DMS 273 treated with DMSO at 0.1 percent for 48 hours (cell line): ENCODE data around the gene GPR153.
"Not testable (repeated sequence)": the region's sequence is repeated elsewhere in the genome, so short reads cannot be mapped to it uniquely, and the experiment has no call there.

Experiments
- DNase-seq: peaks from one replicate; lab custom pipeline; 2025; lab: John Stamatoyannopoulos, UW

Gene GPR153

DNA sequence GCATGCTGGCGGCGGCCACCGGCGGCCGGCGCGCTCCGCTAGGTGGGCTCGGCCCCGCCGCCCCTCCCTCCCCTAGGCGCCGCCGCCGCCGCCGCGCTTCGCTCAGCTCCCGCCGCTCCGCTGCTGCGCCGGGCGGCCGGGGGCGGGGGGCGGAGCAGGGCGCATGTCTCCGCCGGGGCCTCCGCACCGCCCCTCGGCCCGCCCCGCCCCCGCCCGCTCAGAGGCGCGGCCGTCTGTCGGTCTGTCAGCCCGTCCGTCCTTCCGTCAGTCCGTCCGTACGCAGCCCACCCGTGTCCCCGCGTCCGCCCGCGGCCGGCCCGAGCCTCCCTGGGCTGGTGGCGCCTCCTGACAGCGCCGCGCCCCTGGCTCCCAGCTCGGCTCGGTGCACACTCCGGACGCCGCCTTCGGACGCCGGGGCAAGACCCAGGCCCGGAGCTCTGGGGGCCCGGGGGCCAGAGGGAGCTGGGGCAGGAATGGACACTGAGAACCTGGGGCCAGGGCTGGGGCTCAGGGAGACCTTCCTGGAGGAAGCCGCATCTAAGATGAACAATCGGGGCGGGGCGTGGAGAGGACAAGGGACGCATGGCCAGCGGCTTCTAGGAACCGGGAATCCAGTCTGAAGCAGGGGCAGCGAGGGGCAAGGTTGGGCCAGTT, at the start of gene GPR153:
Gene GPR153, minus strand, starts transcription at position 138 of the 654 bp plus-strand sequence. CDS start 6,193 bp downstream, outside the sequence.
- DNase-seq = no peak

DNA sequence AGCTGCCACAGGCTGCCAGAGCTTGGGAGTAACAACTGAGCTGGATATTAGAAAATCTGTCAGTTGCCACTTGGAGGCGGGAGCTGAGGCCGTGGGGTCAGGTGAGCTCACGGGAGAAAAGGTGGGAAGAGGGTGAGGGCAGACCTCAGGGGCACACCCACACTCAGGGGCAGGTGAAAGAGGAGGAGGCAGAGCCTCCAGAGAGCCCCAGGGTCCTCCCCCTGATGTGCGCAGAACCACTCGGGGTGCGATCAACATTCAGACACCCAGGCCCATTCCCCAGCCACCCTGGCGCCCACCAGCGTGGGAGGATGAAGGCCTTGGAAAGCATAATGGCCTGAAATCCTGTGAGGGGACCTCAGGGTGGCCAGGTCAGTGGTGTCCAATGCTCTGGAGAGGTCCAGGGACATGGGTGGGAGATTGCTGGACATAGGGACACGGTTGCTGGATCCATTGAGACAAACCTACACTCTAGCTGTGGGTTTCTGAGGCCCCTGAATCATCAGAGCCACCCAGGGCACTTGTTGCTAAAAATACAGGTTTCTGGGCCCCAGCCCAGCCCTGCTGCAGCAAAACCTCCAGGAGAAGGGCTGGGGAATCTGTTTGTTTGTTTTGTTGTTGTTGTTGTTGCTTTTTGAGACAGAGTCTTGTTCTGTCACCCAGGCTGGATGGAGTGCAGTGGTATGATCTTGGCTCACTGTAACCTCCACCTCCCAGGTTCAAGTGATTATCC, 49.4 kb upstream of the GPR153 start:
- no peak for DNase-seq

DNA sequence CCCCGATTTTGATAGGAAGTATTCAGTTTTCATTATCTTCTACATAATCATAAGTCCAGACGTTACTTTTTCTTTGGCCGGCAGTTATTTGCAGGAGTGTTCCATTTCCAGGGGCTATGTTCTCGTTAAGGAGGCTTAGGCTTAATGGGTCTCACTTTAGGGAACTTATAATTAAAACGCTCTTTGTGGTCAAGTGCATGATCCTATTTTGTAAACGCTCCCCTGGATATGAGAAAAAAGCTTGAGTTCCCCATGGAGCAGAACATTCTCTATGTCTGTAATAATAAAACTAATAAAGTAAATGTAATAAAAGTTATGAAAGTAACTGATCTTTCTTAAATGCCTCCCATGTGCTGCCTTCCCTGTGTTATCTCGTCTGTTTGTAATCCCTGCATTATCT, 48.7 kb upstream of the GPR153 start:
- no peak for DNase-seq

DNA sequence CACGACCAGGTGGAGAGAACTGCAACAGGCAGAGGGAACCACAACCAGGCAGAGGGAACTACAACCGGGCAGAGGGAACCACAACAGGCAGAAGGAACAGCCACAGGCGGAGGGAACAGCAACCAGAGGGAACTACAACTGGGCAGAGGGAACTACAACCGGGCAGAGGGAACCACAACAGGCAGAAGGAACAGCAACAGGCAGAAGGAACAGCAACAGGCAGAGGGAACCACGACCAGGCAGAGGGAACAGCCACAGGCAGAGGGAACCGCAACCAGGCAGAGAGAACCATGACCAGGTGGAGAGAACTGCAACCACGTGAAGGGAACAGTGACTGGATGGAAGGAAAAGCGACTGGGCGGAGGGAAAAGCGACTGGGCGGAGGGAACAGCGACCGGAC, 47.6 kb upstream of the GPR153 start:
- no peak for DNase-seq

DNA sequence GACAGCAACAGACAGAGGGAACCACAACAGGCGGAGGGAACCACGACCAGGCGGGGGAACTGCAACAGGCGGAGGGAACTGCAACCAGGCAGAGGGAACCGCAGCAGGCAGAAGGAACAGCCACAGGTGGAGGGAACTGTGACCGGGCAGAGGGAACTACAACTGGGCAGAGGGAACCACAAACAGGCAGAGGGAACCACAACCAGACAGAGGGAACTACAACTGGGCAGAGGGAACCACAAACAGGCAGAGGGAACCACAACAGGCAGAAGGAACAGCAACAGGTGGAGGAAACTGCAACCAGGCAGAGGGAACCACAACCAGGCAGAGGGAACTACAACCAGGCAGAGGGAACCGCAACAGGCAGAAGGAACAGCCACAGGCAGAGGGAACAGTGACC, 46.8 kb upstream of the GPR153 start:
- not testable (repeated sequence) for DNase-seq

DNA sequence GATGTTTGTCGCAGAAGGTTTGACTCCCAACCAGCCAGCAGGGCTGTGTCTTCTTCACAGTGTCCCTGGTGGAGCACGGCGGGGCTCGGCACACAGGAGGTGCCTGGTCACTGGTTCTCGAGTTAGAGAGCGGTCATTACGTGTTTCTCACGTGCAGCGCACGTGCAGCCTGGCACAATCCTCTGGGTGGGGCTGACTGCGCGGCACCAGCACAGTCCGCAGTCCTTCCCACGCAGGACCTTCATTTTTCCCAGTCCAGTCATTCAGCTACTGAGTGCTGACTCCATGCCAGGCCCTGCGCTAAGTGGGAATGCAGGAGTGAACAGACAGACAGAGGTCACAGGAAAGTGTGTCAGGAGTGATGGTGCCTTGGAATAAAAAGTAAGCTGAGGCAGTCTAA, 46.2 kb upstream of the GPR153 start:
- DNase-seq = no peak

DNA sequence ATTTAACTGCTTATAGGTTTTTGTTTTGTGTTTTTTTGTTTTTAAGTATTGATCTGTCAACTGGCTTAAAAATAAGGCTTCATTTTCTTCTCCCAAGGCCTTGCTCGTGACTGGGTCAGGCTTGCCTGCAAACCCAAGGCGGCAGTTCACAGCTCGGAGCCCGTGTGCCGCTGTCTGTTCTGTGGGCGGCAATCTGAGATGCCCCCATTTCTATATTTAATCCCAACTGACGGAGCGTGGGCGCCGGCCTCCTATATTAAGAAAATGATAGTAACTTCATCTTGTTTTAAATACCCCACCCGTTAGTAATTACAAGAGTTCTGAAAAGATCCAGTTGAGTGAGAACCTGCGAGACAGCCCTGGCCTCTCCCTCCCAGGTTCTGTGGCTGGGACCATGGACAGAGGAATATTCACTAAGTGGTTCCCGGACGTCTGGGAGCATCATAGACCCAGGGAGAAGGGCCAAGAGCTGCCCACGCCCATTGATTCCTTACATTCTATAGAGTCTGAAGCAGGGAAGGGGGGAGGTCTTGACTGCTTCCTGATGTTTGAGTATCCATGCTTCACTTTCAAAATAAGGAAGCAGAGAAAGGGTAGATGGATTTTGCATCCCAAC, 42.6 kb upstream of the GPR153 start:
- no peak for DNase-seq

DNA sequence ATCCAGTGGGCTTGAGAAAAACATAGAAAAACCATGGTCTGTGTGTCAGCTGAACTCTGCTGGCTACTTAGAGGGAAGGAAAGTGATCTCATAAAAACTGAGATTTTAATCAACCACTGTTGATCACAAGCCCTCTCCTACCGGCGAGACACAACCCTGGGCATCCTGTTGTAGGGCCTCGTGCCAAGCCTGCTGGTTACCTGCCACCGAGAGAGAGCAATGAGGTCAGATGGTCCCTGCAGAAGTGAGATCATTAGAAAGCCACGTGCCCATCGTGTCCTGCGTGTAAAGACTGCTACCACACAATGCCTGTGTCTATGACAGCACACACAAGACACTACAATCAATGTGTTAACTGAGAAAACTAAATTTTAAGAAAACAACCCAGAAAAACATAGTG, 41.7 kb upstream of the GPR153 start:
- DNase-seq = no peak

DNA sequence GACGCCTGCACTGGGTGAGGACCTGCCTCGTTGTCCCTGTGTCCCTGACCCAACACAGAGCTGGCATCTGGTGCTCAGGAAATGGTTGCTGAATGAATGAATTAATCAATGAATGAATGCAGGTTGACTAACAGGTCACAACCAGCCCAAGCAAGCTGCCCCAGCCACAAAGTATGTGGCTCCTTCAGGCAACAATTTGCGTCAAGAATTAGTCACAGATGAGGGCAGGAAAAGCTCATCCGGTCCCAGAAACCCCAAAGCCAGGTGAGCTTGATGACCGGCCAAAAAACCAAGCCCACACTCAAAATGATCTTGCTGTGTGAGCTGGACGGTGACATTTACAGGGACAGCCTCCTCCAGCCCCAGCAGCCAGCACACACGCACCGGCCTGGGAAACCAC, 40.6 kb upstream of the GPR153 start:
- DNase-seq = no peak

DNA sequence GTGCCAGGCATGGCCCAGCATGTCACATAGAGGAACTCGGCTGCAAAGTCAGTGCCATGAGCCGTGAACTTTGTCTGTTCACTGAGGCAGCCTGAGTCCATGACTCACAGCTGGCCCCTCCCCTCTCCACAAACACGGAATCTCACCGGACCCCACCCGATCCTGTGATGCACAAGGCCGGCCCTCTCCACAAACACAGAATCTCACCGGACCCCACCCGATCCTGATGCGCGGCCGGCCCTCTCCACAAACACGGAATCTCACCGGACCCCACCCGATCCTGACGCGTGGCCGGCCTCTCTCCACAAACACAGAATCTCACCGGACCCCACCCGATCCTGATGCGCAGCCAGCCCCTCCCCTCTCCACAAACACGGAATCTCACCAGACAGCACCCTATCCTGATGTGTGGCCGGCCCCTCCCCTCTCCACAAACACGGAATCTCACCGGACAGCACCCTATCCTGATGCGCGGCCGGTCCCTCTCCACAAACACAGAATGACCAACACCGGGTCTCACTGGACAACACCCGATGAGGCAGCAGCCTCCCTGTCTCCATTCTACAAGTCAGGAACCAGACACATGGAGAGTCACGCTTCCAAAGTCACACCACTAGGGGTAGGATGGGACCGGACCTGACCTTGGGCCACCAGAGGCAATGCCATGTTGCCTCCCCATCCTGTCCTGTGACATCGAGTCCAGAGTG, 39.6 kb upstream of the GPR153 start:
- no peak for DNase-seq

DNA sequence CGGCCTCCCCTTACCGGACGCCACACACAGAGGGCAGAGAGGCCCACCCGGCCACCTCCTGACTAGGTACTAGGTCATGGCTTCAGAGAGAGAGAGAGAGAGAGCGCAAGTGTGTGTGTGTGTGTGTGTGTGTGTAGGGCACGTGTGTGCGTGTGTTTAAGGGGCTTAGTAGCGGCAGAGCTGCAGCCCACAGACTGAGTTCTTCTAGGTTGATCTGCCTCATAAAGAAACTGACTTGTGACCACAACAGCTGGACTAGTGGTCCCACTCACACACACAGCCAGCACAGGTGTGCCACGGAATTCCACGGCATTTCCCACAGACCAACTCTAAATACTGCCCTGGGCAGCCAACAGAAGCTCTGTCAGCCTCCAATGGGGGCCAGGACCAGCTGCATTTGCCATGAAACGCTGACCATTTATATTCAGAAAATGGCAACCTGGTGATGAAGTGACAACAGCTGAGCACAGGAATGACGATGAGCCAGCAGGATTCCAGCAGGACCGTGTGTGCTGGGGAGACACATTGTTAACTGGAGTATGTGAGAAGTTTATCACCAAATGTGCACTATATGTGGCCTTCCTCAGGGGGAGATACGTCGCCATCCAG, 38.8 kb upstream of the GPR153 start:
- no peak for DNase-seq

DNA sequence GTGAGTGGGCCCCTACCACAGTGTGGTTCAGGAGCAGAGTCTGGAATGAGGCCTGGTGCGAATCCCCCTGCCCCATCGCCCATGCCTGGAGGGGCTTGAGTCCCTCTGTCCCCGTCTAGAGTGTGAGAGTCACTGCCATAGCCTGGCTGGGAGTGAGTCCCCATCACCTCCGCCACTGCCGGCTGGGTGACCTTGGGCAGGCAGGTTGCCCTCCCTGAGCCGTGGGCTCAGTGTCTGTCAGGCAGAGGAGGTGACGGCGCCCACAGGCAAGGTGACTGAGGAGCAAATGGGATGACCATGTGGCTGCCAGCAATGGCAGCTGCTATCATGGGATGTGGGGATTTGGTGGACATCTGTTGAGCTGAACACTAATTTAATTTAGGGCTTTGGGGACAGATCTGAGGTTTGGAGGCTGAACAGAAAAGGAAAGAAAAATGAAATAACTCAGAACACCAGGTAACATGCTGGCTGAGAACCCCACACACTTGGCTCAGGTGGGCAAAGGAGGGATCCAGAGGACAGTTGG, 38.1 kb upstream of the GPR153 start:
- DNase-seq = no peak

DNA sequence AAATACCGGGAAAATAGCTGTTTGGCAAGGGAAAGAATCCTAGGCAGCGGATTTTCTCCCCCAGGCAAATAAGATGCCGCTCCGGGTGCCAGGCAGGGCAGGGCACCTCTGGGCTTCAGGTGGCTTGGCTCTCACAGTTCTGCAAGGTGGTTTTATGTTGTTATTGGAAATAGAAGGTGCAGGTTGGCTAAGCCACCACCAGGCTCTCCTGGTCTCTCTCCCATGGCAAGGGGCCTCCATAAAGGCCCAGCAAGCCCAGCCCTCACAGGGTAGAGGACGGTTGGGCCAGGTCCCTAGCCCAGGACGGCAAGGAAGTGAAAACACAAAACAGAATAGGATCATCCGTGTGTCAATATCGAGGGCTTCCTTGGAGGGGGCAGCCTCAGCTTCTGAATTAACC, 37.6 kb upstream of the GPR153 start:
- no peak for DNase-seq

DNA sequence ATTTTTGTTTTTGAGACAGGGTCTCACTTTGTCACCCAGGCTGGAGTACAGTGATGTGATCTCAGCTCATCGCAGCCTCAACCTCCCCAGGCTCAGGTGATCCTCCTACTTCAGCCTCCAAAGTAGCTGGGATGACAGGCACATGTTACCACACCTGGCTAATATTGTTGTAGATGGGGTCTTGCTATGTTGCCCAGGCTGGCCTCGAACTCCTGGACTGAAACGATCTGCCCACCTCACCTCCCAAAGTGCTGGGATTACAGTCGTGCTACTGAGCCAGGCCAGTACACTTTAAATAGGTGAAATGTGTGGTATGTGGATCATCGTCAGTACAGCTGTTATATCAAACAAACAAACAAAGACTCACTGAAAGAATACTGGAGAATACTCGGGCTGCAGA, 35.0 kb upstream of the GPR153 start:
- no peak for DNase-seq

DNA sequence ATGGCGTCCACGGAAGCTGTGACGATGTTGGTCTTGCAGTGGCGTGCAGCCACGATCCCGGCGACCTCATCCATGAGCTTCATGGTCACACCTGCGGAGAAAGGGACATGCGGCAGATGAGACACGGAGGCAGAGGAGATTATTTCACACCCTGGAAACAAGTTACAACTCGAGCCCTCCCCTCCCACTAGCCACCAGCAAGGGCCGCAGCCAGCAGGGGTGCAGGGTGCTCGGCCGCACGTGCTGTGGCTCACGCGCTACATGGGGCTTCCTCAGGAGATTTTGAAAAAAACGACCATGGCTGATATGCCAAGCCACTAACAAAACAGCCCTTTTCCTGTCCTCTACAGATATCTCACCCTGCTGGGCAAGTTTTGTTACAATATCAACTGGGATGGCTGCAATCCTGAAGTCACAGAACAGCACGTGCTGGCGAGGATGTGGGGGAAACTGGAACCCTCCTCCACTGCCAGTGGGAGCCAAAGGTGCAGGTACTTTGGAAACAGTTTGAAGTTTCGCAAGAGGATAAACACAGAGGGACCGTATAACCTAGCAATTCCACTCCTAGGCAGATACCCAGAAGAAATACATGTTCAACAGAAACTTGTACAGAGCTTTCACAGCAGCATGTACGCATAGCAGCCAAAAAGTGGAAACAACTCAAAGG, 34.1 kb upstream of the GPR153 start:
- no peak for DNase-seq

DNA sequence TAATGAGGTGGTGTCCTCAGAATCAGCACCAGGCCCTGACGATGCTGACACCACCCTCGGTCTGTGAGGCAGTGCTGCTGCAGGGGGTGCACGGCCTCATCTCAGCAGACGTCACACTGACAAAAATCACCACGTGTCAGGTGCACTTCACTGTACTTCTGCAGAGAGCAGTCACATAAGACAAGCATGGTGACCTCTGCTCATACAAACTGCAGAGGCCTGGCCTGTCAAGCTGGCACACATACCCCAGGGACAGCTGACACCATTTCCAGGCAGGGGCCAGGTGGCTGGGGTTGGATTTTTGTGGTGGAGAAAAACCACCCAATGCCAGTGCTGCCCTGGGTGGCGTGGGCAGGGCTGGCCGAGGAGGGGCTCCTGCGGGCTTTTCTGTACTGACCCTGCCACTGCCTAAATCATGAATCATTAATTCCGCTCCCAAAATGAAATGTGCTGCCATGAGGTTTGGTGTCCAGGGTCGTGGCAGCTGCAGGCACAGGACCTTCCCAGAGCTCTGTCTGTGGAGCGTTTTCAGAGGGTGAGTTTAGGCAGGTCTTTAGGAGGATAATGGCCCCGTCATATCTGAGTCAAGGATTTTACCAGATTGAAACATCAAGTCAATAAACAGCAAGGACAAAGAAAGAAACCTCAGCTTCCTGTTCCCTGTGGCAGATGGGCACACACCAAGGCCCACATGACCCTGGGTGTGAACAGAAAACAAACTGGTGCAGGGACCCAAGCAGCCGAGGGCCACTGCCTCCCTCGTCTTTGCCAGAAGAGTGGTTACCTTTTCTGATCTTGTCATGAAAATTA, 33.4 kb upstream of the GPR153 start:
- DNase-seq = no peak

DNA sequence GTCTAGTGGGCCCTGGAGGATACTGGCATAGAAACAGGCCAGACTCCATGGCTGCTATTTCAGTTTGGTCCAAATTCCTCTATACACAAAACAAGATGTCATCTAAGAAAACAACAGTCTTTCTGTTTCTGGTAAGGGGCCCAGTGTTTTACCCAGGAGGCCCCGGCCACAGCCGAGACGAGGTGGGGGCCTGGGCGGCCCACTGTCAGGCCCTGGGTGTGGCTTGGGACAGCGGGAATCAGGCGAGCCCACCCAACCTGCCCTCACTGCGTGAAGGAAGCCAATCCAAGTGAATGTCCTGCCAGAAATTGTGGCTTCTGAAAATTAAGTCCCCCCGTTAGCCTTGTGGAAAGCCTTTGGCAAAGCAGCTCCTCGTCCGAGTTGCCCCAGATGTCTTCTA, 31.2 kb upstream of the GPR153 start:
- no peak for DNase-seq

DNA sequence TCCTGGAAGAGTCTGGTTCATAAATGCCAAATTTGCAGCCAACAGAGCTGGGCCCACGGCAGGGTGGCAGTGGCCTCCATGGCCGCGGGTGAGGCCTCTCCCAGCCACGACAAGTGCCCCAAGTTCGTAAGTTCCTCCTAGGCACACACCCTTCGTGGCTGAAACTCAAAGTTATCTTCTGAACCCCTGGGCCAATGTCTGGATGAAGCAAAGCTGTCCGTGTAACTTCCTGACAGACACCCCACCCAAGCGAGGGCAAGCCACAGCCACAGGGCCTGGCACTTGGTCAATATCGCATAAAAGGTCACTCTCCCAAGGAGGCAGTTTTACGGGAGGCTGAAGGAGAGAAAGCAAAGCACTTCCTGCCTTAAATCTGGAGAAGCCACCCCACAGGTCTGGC, 27.8 kb upstream of the GPR153 start:
- no peak for DNase-seq

DNA sequence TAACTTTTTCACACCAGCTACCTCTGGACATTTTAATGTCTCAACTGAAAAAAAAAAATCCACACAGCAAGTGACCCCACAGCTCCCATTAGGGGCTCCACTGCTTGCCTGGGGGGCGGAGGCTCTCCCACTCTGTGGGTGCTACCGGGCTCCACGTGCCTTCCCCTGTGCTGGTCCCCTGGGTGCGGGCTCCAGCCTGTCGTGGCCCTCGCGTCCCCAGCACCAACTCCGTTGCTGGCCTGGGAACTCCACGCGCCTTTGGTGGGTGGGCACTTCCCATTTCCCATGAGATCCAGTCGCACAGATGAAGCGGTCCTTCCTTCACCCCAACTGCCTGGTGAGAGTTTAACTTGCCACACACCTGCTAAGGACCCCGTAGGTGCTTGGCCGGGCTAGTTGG, 27.1 kb upstream of the GPR153 start:
- DNase-seq = no peak

DNA sequence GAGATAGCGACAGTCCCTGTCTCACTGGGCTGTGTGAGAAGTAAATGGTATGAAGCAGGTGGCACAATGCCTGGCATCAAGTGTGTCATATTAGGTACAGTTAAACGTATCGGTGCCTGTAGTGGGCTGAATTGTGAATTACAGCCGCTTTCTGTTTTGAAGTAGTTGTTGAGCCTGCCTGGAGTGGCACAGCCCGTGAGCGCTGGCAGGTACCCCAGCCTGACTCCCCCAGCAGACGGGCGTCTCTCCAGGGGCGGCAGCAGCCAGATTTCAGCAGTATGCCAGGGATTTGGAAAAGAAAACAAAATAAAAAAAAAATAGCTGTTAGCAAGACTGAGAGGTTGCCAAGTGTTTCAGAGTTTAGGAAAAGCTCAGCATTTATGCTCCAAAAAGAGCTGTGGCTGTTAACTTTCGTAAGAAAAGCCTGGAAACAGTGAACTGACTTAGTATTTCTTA, 26.6 kb upstream of the GPR153 start:
- DNase-seq = no peak

DNA sequence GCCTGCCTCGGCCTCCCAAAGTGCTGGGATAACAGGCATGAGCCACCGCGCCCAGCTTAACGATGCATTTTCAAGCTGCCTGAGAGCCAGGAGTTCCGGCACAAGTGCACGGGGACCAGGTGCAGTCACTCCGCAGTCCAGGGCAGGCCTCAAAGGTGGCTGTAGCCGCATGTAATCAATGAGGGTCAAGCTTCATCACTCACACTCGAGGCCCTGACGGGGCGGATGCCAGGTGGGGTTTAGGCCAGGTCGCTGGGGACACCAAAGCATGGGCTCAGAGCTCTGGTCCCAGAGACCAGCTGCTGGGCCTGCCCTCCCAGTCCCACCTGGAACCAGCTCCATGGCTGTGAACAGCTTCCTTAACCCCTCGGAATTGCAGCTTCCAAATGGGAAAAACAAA, 26.1 kb upstream of the GPR153 start:
- DNase-seq = no peak
